ENCODE results near the gene RYR3.
"Not testable (repeated sequence)": the region's sequence is repeated elsewhere in the genome, so short reads cannot be mapped to it uniquely, and the experiment has no call there.

Gene RYR3

DNA sequence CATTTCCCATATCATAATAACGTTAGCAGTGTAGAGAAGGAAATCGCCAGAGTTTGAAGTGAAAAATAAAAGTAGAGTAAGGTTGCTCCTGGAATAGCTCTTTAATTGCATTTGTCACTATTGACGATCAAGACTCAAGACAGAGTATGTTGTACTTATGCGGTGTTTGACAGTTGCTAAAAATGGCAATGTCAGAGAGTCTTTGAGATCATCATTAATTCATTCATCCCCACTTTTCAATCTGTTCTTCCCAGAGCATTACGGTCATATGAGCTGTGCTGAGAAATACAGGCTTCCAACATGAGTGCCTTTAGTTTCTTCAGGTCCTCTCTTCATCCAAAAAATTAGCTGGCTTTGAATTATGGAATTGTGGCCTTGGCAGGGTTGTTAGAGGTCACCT lies 483.7 kb downstream of the RYR3 start:
- DNase-seq = no peak

DNA sequence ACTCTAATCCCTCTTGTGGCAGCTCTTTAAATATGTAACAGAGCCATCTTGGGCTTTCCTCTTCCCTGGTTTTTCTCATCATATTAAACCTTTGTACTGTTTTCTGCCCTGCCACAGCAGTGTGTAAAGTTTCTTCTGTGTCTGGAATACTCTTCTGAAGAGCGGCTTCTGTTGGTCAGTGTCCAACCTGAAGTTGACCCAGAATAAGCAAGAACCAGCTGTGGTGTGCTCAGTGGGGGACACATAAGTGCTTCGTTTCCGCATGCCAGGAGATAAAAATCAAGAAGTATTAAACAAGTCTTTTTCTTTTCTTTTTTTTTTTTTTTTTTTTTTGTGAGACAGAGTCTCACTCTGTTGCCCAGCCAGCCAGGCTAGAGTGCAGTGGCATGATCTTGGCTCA lies 484.3 kb downstream of the RYR3 start:
- no peak for DNase-seq

DNA sequence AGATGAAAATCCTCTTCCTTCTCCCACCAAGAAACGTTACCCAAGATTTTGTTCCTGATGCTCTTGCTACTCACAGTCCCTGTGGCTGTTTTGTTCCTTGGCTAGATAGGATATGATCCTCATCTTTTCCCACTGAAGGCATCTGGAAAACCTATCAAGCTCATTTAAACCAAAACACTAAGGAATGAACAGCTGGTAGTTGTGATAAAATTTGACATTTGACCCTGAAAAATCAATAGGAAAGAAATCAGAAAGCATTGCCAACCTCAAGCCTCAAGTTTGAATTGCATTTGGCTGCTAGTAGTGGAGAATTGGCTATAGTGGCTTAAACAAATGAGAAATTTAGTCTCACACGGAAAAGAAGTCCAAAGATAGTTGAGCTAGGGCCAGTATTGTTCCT lies 486.9 kb downstream of the RYR3 start:
- no peak for DNase-seq

DNA sequence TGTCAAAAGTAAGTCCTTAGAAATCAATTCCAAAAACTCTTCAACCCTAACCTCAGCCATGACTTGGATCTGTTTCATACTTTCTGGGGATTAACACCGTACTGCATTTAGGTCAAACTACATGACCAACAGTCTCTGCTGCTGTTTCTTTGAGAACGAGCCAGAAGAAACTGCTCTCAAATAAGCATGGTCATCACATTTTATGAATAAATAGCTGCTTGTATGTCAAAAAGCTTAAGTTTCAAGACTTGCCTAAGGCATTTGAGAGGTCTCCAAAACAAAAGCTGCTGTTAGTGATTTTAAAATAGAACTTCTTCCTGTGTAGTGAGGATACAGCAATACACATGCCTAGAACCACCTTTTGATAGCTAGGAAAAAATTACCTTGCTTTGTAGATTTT lies 491.2 kb downstream of the RYR3 start:
- no peak for DNase-seq

DNA sequence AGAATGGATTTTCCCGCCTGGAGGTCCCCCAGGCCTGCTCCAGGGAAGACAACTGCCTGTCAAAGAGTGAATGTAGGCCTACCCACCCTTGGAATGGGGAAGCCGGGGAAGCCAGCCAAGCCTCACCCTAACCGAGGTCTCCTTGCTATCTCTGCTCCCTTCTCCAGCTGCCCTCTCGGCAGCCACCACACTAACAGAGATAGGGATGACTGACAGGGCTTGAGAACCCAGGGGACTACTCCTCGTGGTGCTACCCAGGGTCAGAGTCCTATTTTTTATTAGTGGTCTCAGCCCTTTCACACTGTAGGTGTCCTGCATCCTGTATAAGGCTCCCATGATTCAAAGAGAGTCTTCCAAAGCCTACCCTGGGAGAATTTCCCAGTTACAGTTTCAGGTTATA lies 496.9 kb downstream of the RYR3 start:
- no peak for DNase-seq

DNA sequence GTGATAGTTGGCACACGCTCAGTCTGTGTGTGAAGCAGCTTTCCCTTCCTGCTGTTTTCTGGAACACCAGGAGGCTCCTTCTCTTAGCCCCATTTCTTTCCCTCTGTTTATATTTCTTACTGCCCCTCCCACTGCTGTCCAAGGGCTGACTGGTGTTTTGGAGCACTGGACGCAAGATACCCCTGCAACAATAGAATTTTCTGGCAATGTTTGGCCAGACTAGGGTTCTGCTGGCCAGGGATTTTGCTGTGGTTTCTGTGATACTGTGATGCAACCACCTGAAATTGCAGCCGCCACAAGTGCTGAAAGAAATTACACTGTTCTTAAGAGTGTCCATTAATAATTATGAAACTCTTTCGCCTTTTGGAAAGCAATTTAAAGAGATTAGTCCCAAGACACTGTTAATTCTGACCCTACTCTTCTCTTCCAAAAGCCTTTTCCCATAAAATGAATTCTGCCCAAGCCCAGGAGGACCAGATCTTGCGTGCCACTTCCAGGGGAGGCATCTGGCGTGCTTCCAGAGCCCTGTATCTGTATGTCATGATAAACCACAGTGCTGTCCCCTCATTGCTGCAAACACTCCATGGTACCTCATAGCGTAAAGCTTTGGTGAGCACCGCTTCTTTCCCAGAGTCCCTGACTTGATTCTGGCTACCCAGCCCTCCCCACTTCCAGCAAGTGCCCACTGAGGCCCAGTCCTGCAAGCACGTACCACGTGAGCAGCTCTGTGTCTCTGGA lies 498.1 kb downstream of the RYR3 start:
- no peak for DNase-seq

DNA sequence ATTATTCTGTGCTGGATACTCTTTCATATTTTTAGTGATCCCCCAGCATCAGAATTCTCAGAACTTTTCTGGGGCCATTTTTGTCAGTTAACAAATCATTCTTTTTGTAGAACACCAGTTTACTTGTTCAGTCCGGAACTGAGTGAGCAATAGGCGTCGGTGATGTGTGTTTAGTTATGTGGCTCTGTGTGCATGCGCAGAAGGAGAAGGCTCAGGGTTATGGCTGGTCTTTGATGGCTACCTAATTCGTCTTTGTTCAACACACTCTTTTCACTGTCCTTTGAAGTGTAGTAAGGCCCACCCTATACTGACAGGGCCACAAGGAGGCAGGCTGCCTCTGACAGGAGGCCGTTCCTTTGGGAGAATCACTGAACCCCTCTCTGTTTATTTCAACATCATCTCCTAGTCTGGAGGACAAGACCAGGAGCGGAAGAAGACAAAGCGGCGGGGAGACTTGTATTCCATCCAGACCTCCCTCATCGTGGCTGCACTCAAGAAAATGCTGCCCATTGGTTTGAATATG lies 499.4 kb downstream of the RYR3 start:
- DNase-seq = no peak

DNA sequence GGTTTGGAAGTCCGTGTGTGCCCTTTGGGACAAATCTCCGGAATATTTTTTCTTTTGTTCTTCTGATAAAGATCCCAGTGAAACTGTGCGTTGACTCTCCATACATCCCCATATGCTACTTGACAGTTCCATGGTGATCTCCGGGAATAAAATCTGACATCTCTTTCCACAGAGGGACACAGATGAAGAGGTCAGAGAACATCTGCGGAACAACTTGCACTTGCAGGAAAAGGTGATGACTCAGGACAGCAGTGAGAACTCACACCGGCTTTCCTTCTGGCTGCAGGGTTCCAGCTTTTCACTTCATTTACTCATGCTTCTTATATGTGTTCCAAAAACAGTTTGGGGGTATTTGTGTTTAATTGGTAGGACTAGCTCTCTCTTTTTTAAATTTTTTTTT lies 500.0 kb downstream of the RYR3 start:
- no peak for DNase-seq

DNA sequence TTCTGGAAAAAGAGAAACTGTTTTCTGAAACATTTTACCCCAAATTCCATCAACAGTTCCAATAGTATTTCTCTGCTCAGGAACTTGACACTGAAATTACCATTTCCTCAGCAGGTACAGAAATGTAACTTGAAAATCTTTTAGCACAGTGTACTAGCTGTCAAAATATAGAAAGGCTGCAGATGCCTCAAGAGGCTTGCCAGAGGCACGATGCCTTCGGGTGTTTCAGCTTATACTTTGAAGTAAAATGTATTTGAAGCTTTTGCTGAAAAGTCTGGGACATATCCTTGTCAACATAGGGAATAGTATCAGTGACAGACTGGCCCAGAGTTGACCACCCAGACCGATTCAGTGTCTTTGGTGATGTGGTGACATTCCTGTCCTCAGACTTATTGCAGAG lies 503.1 kb downstream of the RYR3 start:
- DNase-seq = no peak

DNA sequence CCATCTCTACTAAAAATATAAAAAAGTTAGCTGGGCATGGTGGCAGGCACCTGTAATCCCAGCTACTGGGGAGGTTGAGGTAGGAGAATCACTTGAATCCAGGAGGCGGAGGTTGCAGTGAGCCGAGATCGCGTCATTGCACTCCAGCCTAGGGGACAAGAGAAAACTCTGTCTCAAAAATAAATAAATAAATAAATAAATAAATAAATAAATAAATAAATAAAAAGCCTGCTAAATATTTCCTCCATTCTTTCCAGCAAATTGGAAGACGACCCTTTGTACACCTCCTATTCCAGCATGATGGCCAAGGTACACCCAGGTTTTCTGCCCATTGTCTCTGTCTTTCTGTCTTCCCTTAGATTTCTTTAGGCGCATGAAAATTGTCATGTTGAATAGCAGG lies 508.7 kb downstream of the RYR3 start:
- not testable (repeated sequence) for DNase-seq

DNA sequence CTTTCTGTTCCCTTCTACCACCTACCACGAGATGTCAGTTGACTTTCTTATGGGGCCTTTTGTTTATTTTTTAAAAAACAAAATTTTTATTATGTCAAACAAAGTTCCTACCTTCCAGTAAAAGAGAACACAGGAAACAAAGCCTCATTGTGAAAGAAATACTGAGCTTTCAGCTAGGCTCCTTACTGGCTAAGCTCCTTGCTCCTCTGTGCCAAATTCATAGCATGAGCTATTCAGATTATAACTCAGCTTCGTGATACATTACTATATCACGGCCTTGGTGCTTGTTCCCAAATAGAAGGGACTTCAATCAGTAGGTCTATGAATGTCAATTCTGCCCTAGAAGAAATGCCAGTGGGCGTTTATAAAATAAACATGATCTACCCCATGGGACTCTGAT lies 511.7 kb downstream of the RYR3 start:
- no peak for DNase-seq

DNA sequence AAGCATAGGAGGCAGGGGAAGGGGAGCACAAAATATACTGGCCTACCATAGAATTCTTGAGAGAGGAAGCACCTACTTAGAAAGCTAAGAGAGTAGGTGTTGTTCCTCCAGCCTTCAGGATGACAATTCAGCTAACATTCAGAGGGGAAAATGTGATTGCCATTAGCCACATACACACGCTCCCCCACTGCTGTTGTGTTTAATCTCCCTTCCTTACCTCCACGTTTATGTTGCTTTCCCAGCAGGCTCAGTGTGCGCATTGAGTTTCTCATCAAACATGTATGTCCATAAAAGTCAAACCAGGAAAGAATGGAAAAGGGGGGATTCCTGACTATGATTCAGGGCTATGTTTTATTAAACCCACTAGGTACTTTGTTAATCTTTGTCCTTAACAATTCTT lies 512.4 kb downstream of the RYR3 start:
- DNase-seq = no peak

DNA sequence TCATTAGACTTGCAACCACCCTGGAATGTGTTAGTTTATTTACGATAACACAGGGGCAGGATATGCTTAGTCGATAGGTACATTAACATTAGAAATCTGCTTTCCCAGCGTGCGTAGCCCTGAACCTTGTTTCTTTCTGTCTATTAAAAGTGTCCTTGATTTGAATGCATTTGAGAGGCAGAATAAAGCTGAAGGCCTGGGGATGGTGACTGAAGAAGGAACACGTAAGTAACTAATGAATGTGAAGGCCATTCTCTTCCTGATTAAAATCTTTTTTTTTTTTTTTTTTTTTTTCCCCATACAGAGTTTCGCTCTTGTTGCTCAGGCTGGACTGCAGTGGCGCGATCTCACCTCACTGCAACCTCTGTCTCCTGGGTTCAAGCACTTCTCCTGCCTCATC lies 514.7 kb downstream of the RYR3 start:
- DNase-seq = no peak

DNA sequence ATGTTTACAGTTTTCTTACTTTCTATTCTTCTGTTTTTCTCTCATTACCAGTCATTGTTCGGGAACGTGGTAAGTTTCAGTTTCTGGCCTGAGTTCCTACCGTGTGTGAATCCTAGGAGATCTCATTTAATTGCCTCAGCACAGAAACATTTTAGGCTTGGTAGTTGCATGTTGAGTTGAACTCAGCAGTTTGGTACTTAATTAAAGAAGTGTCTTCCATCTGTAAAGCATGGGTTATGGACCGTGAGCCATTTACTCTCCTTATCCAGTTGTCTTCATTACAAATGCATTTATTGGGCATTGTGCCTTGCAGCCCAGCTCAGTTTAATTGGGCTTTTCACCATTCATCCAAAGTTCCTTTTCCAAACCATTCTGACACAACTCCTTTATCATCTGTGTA lies 515.4 kb downstream of the RYR3 start:
- DNase-seq = no peak

DNA sequence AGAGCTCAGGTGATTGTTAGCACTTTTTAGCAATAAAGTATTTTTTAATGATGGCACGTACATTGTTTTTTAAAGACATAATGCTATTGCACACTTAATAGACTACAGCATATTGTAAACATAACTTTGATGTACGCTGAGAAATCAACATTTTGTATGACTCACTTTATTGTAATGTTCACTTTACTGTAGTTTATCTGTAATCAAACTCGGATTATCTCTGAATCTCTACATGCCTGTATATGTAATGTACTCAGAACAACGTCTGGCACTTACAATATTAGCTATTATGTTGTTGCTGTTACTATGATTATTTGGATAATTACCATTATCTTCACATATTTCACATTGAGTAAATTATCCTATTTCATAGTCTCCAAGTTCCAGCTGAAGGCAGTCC lies 519.6 kb downstream of the RYR3 start:
- DNase-seq = no peak

DNA sequence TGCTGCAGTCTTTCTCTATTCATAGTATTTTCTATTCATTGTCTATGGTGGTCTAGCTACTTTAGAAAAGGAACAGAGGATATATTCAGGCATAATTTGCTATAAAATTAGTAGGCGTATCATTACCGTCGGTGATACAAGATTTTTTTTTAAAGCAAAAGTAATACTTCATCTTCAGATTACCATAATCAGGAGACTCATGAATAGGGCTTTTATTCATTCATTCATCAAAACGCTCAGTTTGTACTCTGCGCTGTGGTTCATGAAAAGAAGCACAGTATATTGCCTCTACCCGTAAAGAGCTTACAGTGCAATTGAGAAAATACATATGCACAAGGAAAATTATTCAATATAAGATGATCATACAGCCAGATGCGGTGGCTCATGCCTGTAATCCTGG lies 520.9 kb downstream of the RYR3 start:
- DNase-seq = no peak

DNA sequence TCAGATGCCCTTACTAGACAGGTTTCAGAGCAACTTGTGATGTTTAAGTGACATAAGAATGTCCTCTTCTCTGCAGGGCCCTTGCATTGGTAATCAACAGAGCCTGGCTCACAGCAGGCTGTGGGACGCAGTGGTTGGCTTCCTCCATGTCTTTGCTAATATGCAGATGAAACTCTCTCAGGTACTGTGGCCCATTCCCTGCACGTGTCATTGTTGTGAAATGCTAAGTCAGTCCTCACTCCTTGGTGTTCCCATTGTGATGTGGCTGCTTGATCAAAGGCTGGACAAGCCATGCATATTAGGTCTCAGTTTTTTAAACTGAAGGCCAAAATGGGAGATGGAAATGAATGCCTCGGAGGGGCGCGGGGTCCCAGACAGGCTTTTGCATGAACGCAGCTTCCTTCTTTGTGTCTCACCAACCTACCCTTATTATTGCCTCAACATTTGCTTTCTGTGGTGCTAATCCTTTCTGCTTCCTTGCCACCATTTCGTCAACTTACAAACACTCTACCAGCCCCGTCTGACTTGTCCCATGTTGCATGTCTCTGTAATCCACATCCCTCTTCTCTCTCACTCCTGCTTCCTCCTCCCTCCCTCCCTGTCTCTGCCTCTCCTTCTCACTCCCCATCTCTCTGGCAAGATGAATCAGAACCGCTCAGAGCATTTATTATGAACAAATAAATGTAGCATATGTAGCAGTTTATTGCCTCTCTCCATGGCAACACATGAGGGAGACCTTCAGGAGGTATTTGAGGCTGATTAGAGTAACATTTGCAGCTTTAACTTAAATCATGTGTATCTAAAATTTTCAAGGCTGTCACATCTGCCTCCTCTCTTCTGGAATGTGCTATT lies 524.4 kb downstream of the RYR3 start:
- DNase-seq = no peak

DNA sequence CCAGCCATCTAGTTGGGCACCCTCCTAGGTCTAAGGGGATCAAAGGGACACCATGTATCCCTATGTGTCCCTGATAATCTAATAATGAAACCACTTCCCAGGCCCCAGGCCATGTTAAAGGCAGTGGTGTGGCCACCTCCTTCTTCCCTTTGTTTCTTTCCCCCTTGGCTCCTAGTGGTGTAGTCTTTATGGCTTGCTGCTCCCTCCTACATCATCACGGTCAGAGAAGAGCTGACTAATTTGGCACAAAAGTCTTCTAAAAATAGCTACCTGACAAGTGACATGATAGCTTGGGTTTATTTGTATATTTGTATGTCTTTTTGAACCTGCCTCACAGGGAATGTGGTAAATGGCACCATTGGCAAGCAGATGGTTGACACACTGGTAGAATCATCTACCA lies 526.5 kb downstream of the RYR3 start:
- no peak for DNase-seq

DNA sequence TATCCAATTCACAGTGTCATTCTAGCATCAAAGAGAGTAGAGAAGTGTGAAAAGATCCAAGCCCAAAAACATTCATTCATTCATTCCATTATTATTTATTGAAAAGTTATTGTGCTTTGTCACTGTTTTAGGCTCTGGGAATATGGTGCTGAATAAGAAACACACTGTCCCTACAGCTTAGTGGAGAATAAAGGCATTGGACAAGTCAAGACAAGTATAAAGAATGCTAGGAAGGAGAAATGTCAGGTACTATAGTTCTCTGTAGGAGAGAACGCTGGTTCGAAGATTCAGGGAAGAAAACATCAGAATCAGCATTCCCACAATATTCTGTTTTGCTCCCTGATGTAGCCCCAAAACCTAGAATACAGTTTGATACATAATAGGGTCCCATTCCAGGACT lies 528.8 kb downstream of the RYR3 start:
- no peak for DNase-seq

DNA sequence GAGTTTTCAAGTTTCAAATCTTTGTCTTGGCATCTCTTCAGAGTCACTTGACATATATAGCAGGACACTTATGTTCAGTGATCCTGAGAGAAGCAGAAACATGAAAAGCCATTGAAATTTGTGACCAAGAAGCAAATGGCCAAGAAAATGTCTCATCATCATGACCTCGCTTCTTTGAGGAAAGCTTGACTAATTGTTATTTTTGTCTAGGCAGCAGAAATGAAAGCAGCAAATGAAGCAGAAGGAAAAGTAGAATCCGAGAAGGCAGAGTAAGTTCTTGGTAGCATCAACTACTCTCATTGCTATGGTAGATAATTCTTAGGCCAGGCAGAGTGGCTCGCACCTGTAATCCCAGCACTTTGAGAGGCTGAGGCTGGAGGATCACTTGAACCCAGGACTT lies 529.8 kb downstream of the RYR3 start:
- DNase-seq = no peak

DNA sequence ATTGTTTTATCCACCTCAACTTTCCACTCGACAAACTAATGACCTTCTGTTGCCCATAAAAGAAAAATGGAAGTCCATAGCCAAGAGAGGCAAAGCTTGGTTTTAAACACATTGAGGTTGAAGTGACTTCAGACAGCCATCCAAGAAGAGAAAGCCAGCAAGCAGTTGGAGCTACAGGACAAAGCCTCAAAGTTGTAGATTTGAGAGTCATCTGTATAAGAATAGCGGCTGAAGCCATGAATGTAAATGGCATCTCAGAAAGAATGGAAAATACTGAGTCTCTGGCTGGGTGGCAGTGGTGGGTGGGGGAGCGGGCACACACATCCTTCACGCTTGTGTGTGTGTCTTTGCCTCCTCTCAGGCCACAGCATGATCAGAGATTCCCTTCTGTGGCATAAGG lies 533.4 kb downstream of the RYR3 start:
- no peak for DNase-seq

DNA sequence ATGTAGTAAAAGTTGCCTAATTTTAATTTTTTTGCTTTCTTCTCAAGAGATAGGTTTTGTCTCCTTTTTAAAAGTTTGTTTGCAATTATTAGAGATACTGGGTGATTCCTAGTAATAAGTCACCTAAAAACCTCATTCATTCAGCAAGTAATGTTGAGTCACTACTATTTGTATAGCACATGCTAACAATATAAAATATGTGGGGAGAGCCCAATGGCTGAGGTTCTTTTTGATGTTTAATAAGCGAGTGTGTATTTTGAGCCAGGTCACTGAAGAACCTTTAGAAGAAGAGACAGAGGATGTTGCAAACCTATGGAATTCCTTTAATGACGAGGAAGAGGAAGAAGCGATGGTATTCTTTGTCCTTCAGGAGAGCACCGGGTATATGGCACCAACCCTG lies 533.8 kb downstream of the RYR3 start:
- no peak for DNase-seq

DNA sequence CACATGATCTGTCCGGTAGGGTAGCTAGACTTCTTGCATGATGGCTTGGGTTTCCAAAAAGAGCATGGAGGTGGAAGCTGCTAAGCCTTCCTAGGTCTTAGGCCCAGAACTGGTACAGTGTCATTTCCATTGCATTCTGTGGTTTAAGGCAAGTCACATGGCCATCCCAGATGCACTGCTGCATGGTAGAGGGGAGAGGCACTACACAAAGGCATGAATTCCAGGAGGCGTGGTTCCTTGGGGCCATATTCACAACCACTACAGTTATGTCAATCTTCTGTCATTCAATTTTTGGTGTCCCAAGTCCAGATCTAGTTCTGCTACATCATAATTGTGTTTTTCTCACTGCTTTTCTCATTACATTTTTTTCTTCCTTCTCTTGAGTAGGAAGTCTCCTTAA lies 535.4 kb downstream of the RYR3 start:
- no peak for DNase-seq

DNA sequence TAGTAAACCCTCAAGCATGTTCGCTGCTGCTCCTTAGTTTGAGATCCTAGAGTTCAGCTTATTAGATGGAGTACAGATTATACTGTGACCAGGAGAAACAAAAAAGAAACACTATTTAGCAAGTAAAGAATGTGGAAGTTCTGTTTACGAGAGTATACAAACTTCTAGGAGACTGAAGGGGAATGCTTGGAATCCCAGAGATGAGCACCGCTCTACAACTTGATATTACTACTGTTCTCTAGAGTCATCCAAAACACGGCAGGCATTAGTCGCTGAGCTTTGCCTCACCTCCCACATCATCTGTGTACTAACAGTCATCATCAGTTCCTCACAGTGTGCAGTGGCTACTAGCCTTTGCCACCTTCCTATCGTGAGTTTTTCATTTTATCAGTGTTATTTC lies 536.1 kb downstream of the RYR3 start:
- DNase-seq = no peak

DNA sequence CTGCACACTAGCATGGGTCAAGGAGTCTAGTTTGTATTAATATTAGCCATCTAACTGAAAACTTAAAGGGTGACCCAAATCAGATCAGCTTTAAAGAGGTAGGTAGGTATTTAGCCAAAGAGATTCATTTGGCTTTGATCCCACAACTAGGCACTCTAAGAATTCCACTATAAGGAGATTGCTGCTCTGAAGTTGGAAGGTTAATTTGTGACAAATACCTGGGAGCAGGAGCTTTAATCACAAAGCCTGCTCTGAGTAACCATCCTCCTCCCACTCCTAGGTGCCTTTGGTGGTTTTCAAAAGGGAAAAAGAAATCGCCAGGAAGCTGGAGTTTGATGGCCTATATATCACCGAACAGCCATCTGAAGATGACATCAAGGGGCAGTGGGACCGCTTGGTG lies 537.2 kb downstream of the RYR3 start:
- DNase-seq = no peak

Data from GDM1 (cell line).